HG02943 (cell line): ENCODE data around the gene PRDM7.
"Not testable (repeated sequence)": the region's sequence is repeated elsewhere in the genome, so short reads cannot be mapped to it uniquely, and the experiment has no call there.

Experiments used
- ATAC-seq: cut with Tn5 transposase; IDR thresholded peaks from one replicate; pipeline ENCODE4 v1.9.1; 2021; ENCODE audit warnings: mild to moderate bottlenecking, low read depth, moderate library complexity; ENCODE audit not compliant: unreplicated experiment

Gene PRDM7

DNA sequence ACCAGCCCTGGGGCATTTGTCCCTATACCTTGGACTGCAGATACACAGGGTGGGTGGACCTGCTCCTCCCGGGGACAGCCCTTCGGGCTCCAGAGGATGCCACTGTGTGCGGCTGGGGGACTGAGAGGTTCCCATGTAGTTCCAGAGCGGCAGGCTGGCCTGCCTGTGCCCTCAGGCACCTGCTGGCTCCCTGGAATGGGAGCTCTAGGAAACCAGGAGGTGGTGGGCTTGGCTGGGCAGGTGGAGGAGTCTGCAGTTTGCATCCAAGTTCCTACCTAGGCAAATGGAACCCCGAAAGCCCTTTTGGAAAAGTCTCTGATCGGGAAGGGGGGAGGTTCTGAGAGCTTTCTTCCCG is 58.9 kb downstream of the PRDM7 start:
- ATAC-seq = no peak

DNA sequence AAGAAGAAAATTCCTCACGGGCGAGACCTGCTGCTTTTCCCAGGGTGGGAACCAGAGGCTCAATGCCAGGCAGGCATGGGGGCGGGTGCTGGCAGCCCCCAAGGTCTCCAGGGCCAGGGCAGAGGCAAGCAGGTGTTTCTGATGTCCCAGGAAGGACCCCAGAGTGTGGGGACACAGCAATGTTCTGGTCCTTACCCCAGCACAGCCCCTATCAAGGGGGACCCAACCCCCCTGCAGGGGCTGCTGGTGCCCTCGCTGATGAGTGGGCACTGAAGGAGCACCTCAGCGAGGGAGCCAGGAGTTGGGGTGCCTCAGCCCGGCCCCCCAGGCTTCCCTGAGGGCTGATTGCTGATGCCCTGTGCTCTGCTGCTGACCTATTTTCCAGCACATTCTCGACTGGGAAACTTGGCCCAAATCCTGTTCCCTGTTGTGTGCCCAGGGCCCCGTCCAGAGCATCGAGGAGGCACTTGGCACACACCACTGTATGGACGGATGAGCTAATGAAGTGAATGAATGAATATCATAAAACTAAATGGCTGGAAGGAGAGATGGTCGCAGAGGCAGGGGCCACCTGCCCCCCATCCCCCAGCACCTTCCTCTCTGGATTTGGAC is 60.7 kb downstream of the PRDM7 start:
- ATAC-seq = no peak

DNA sequence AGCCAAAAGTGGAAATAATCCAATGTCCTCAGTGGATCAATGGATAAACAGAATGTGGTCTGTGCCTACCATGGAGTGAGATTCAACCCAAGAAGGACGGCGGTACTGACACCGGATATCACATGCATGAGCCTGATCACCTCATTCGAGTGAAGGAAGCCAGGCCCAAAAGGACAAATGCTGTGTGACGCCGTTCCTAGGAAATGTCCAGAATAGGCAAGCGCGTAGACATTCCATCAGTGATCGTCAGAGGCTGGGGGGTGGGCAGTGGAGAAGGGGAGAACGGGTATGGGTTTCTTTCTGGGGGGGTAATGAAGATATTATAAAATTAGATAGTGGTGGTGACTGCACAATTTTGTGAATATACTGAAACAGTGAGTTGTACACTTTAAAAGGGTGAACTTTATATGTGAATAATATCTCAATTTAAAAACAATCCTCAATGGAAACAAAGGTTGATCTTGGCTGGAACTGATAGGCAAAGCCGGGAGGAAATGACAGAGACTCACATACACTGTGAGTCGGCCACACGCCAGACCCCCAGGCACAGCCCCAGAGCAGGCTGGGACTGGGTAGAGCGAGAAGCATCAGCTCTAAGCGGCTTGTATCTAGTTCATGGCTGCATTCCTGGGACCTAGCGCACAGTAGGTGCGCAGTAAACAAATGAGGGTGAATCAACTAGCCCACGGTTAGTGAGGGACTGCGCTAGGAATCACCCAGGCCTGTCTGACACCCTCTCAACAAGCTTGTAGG is 61.4 kb downstream of the PRDM7 start:
- no peak for ATAC-seq

DNA sequence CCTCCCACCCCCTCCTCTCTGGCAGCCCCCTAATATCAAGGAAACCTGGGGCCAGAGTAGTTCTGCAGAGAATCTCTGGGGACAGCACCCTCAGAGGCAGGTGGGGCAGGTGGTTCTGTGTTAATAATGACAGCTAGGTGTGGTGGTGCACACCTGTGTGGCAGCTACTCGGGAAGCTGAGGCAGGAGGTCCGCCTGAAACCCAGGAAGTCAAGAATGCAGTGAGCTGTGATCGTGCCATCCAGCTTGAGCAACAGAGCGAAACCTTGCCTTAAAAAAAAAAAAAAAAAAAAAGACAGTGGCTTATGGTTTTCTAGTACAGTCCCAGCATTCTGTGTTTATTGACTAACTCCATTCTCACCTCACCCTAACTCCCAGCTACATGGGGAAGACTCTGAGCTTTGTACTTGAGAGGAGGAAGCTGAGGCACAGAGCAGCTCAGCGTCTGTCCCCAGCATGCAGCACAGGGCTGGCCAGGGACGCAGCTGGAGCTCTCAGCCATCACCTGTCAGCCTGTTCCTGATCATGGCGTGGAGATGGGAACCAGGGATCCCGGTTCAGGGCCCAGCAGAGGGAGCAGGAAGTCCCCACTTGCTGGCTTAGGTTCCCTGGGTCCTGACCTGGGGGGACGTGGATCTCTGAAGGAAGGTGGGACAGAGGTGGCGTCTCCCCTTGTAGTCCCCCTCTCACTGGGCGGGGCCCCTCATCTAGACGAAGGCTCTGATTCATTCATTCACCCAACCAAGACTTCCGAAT is 64.0 kb downstream of the PRDM7 start:
- ATAC-seq = no peak

DNA sequence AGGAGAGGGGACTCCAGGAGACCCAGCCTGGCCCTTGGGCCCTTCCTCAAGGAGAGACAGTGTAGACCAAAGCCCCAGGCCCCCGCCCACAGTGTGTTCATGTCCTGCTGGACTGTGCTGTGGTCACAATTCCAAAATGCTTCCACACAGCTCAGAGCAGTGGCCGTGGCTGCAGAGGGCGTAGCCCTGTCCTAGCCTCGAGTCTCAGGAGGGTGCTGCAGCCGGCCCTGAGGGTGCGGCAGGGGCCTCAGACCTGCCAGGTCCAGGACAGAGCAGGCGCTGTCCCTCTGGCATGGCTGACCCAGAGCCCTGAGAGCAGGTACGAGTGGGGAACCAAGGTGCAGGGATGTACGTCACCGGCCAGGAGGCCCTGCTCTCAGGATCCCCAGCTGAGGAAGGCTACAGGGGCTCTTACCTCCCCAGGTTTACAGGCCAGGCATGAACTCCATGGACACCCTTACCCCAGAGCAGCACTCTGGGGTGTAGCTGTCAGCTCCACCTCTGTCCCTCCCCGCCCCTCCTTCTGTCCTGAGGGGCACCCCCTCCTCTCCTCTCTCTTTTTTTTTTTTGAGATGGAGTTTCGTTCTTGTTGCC is 65.1 kb downstream of the PRDM7 start:
- no peak for ATAC-seq

DNA sequence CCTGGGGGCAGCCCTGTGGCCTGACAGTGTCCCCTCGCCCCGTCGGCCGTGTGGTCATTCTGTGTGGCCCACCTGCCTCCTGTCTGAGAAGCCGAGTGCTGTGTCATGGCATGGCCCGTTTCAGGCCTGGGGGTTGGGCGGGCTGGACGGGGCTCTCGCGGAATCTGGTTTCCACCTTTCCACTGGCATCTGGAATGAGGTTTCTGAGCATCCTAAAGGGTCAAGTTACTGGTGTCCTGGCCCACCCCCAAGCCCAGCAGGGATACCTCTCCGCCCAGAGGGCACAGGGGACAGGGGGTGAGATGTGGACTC is 65.7 kb downstream of the PRDM7 start:
- ATAC-seq = no peak

DNA sequence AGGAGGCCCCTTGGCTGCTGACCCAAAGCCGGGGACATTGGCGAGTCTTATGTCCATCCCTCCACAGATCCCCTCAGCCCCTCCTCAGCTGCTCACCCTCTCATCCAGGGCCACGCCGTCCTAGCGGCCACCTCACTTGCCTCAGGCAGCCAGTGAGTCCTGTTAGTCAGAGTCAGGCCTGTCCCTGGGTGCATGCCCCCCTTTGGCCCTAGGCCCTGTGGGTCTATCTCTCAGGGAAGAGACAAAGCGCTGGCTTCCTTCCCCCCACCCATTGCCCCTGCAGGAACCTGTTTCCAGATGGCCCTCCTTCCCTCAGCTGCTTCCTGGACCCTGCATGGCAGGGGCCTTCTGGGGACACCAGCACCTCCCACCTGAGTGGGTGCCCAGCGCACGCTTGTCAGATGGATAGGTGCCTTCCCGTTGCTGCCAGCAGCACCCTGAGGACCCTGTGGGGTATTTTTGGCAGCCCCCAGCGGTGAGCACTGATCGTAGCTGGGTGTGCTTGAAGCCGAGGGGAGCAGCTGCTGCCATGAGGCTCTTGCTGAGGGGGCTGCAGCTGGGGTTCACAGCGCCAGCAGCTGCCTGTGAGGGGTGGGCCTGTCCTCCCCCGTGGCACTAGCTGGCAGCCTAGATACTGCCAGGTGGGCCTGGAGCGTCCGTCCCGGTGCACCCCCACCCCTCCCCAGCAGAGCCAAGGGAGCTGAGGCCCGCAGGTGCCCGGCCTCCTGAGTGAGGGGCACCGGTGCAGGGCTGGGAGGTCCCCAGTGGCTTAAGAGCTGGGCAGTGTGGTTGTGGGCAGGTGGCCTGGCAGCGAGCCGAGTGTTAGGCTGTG is 66.2 kb downstream of the PRDM7 start:
- no peak for ATAC-seq

DNA sequence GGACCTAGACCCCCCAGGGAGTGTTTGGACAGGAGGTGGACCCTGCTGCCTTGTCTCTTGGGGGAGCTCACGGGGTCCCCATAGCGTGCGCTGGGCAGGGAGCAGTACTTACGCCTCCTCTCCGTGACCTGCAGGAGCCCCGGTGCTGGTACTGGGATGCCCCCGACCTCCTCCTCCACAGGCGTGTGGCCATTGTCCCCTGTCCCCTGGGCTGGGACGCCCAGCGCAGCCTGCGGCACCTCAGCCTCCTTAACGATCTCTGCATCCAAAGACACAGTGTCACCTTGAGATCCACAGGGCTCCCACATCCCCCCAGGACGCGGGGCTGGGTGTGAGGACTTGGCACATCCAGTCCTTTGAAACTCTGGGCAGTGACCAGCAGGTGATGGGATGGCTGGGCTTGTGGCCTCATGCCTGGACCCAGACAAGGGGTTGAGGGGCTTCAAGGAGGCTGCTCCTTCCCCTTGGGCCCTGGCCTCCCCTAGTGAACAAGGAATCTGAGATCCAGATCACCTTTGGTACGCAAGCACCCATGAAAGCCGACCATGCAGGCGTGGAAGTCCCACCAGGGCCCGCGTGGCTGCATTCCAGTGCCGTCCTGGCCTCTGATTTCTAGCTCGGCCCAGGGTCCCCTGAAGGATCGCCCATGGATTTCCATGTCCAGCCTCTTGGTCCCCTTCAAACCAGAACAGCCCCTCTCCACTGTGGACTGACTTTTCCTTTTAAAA is 67.8 kb downstream of the PRDM7 start:
- no peak for ATAC-seq

DNA sequence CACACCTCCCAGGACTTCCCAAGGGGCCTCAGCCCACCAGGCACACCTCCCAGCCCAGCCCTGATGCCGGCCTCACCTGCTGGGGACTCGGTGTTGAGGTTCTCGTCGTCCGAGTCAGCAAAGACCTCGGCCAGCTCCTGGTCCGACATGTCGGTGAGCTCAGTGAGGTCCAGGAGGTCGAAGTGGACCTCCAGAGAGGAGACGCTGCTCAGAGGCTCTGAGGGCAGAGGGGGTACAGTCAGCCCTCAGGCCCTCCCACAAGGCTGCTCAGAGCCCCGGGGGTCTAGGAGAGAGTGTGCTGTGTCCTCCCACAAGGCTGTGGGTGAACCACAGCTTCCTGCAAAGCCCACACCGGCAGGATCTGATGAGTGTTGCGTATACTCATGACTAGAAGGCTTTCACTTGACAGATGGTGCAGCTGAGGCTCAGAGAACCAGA is 68.4 kb downstream of the PRDM7 start:
- ATAC-seq = no peak

DNA sequence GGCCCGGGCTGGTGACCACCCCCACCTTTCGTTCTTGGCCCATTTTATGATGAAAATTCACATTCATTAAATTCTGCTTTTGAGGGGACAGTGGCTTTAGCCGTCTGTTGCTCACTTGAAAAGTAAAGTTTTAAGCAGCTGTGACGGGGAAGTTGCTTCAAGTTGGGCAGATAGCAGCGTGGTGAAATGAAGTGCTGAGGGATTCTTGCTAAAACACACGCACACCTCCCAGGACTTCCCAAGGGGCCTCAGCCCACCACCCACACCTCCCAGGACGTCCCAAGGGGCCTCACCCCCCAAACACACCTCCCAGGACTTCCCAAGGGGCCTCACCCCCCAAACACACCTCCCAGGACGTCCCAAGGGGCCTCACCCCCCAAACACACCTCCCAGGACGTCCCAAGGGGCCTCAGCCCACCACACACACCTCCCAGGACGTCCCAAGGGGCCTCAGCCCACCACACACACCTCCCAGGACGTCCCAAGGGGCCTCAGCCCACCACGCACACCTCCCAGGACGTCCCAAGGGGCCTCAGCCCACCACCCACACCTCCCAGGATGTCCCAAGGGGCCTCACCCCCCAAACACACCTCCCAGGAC is 69.4 kb downstream of the PRDM7 start:
- not testable (repeated sequence) for ATAC-seq

DNA sequence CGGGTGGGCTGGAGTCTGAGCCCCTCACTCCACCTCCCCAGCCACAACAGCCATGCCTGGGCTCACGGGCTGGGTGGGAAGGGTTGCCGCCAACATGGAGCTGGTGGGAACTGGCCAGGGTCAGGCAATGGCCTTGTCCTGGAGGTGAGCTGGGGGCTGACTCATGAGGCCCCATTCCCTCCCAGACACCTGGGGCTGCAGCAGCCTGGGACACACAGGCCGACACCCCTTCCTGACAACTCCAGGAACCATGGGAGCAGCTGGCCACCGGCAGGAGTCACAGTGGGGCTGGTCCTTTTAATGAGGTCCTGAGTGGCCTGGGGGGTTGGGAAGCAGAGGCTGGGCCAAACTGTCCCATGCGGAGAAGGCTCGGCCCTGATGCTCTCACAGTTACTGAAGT is 70.1 kb downstream of the PRDM7 start:
- ATAC-seq = no peak
